WERI-Rb-1 (cell line): ENCODE results near the gene TSPAN18.

Experiments
- DNase-seq: peaks from one replicate; pipeline ENCODE4 v3.0.0-alpha.2; 2020
- H3K27ac ChIP-seq: fragments of 250-450 bp; sonication (Bioruptor Pico); 2 replicates; pipeline ENCODE4 v1.5.1; 2020; ENCODE audit warnings: mild to moderate bottlenecking, moderate library complexity
- H3K27me3 ChIP-seq: fragments of 250-450 bp; sonication (Bioruptor Pico); 2 replicates; pipeline ENCODE4 v1.5.1; 2021; ENCODE audit warnings: mild to moderate bottlenecking, low read depth, moderate library complexity; ENCODE audit not compliant: insufficient read depth, severe bottlenecking
- H3K36me3 ChIP-seq: fragments of 250-450 bp; sonication (Bioruptor Pico); 2 replicates; pipeline ENCODE4 v1.5.1; 2020; ENCODE audit warnings: mild to moderate bottlenecking, moderate library complexity
- H3K4me3 ChIP-seq: 2 replicates; pipeline ENCODE4 v1.5.1; 2011; ENCODE audit warnings: low read depth, mild to moderate bottlenecking, control low read depth, low read length
- H3K9me3 ChIP-seq: fragments of 250-450 bp; sonication (Bioruptor Pico); 2 replicates; pipeline ENCODE4 v1.5.1; 2021; ENCODE audit warnings: mild to moderate bottlenecking, moderate library complexity; ENCODE audit not compliant: severe bottlenecking
- CTCF ChIP-seq: IDR thresholded peaks from 2 replicates; pipeline ENCODE4 v1.5.1; 2011; ENCODE audit warnings: low read depth, mild to moderate bottlenecking, control low read depth, inconsistent platforms, low read length

Gene TSPAN18

GRCh38 chr11:44962464-44962863 is 235.7 kb downstream of the TSPAN18 start:
- no peak for TF ChIP-seq CTCF
- no peak for DNase-seq
- H3K27me3 ChIP-seq: no peaks in the 10 kb centered on the region

GRCh38 chr11:44963136-44963535 is 236.4 kb downstream of the TSPAN18 start:
- no peak for TF ChIP-seq CTCF
- H3K4me3 ChIP-seq: no peak overlapping the region; the same call in 1 of the 2 replicates
- peak overlapping the region; percentile 94 for H3K27ac ChIP-seq
- peak; percentile 98 for DNase-seq
- no peaks in the 10 kb centered on the region for H3K9me3 ChIP-seq
- no peaks in the 10 kb centered on the region for H3K27me3 ChIP-seq
- H3K36me3 ChIP-seq: no peaks in the 10 kb centered on the region; the same call in 1 of the 2 replicates

More at GRCh38 chr11:44962464-44962863, 235.7 kb downstream of the TSPAN18 start:
- H3K4me3 ChIP-seq: no peak overlapping the region
- H3K9me3 ChIP-seq: no peaks in the 10 kb centered on the region
- peak overlapping the region; percentile 94 for H3K27ac ChIP-seq
- no peaks in the 10 kb centered on the region; the same call in 1 of the 2 replicates for H3K36me3 ChIP-seq

- Histone ChIP-seq H3K27me3 (no peaks in the 10 kb centered on the region), H3K27ac (peak overlapping the region; percentile 94), H3K36me3 (no peaks in the 10 kb centered on the region; the same call in 1 of the 2 replicates), H3K9me3 (no peaks in the 10 kb centered on the region), H3K4me3 (peak overlapping the region; percentile 30)
- DNase-seq: no peak
- TF ChIP-seq CTCF: no peak
Observed at GRCh38 chr11:44963948-44964347, 237.2 kb downstream of the TSPAN18 start.

GRCh38 chr11:44964526-44965209 is 237.9 kb downstream of the TSPAN18 start:
- DNase-seq: peak; percentile 87
- H3K27me3 ChIP-seq: no peaks in the 10 kb centered on the region
- no peak for TF ChIP-seq CTCF
- peak overlapping the region; percentile 94 for H3K27ac ChIP-seq
- H3K36me3 ChIP-seq: no peaks in the 10 kb centered on the region; the same call in 1 of the 2 replicates
- H3K9me3 ChIP-seq: no peaks in the 10 kb centered on the region
- peak overlapping the region; percentile 30 for H3K4me3 ChIP-seq

- Histone ChIP-seq H3K36me3 (no peaks in the 10 kb centered on the region), H3K27ac (0 out of 2 replicates have a peak overlapping the region, but pooled peaks have one; percentile 6), H3K9me3 (no peaks in the 10 kb centered on the region), H3K27me3 (no peaks in the 10 kb centered on the region), H3K4me3 (no peak overlapping the region)
- no peak for TF ChIP-seq CTCF
- DNase-seq: no peak
Observed at GRCh38 chr11:44966694-44967093, 239.9 kb downstream of the TSPAN18 start.
